K562 (cell line): Measurements from ENCODE around the gene SUV39H2. TPM values are rescaled to one million over a fixed set of nuclear protein-coding genes. Genes with fewer than 3 reads are reported as not detected.

ENCODE experiments used
- CREB3L1 ChIP-seq: fragments of 450-650 bp; IDR thresholded peaks from 2 replicates; pipeline ENCODE4 v1.6.1; 2014; ENCODE audit warnings: low read depth, mild to moderate bottlenecking, moderate library complexity, borderline replicate concordance
- CUX1 ChIP-seq: fragments of 200-800 bp; sonication (Bioruptor generic); IDR thresholded peaks from 2 replicates; pipeline ENCODE4 v1.6.1; 2016; ENCODE audit warnings: missing genetic modification characterization, missing compliant biosample characterization
- ELF2 ChIP-seq: fragments of 250-450 bp; sonication (Bioruptor Pico); IDR thresholded peaks from 2 replicates; pipeline ENCODE4 v1.5.0; 2021; ENCODE audit warnings: mild to moderate bottlenecking
- EP400 ChIP-seq: fragments of 450-650 bp; IDR thresholded peaks from 2 replicates; pipeline ENCODE4 v1.6.1; 2017; ENCODE audit warnings: antibody characterized with exemption, mild to moderate bottlenecking, moderate library complexity
- ETV1 ChIP-seq: fragments of 450-650 bp; conservative IDR thresholded peaks from 2 replicates; pipeline ENCODE4 v1.6.1; 2016; ENCODE audit warnings: missing genetic modification characterization, control low read depth, low read depth, missing compliant biosample characterization
- HDAC1 ChIP-seq, 2 experiments: fragments of 450-650 bp; IDR thresholded peaks; 2 replicates each; pipeline ENCODE4 v1.6.1; 2016 to 2017; ENCODE audit warnings: inconsistent platforms in 1 of 2, mild to moderate bottlenecking in 1 of 2, moderate library complexity in 1 of 2
- MBD1 ChIP-seq: fragments of 250-450 bp; sonication (Bioruptor Pico); IDR thresholded peaks from 2 replicates; pipeline ENCODE4 v1.8.0; 2022; ENCODE audit warnings: inconsistent platforms
- NEUROD1 ChIP-seq: fragments of 150-350 bp; IDR thresholded peaks from 2 replicates; pipeline ENCODE4 v1.6.1; 2014; ENCODE audit warnings: borderline replicate concordance, low read length, low read depth; ENCODE audit not compliant: partially characterized antibody
- NR1H2 ChIP-seq: sonication (generic); formaldehyde crosslinking; IDR thresholded peaks from 2 replicates; pipeline ENCODE4 v1.4.0; 2020; ENCODE audit warnings: mild to moderate bottlenecking, missing genetic modification reagents
- POLR3A ChIP-seq: IDR thresholded peaks from 2 replicates; pipeline ENCODE4 v1.6.1; 2011; ENCODE audit warnings: borderline replicate concordance, mild to moderate bottlenecking, moderate library complexity; ENCODE audit not compliant: insufficient read length, insufficient read depth; ENCODE audit errors: extremely low read depth
- TFAM ChIP-seq: fragments of 250-450 bp; sonication (Bioruptor Pico); conservative IDR thresholded peaks from 2 replicates; pipeline ENCODE4 v1.5.0; 2021; ENCODE audit warnings: mild to moderate bottlenecking, moderate library complexity
- TFE3 ChIP-seq: fragments of 450-650 bp; formaldehyde crosslinking; IDR thresholded peaks from 2 replicates; pipeline ENCODE4 v1.4.0; 2020; ENCODE audit warnings: mild to moderate bottlenecking, mixed read lengths
- THAP12 ChIP-seq: fragments of 250-450 bp; sonication (Bioruptor Pico); IDR thresholded peaks from 2 replicates; pipeline ENCODE4 v1.9.0; 2021; ENCODE audit warnings: mild to moderate bottlenecking, inconsistent platforms
- TRIM24 ChIP-seq, 2 experiments: fragments of 450-650 bp; IDR thresholded peaks; 2 replicates each; pipeline ENCODE4 v1.6.1; 2016
- ZKSCAN8 ChIP-seq: fragments of 200-800 bp; sonication (Bioruptor generic); IDR thresholded peaks from 2 replicates; pipeline ENCODE4 v1.6.1; 2016; ENCODE audit warnings: missing genetic modification characterization, missing compliant biosample characterization
- ZNF212 ChIP-seq: fragments of 450-650 bp; formaldehyde crosslinking; IDR thresholded peaks from 2 replicates; pipeline ENCODE4 v1.4.0; 2020; ENCODE audit warnings: mild to moderate bottlenecking
- polyA plus RNA-seq, 8 experiments: library from polyadenylated mRNA; depleted of rRNA in 4 of 8; stranded (reverse) in 5 of 8; unstranded in 3 of 8; fragments of >200 nt; fragmentation: Nextera tagmentation in 2 of 8; fragmentation: Illumina TruSeq in 1 of 8; extraction: Ambion mirVana in 2 of 8; extraction: Trizol in 1 of 8; gene quantifications; 2 replicates each; pipeline versions ENCODE4 v1.2.1 to v1.2.3, GENCODE V29; 2011 to 2014; ENCODE audit warnings: inconsistent platforms in 1 of 8, missing spikeins in 1 of 8
- total RNA-seq, 7 experiments: library from RNA; depleted of rRNA in 6 of 7; stranded (reverse); fragments of >200 nt in 6 of 7; fragmentation: Illumina TruSeq in 2 of 7; extraction: Trizol in 2 of 7; gene quantifications; 2 replicates each; pipeline versions ENCODE4 v1.2.1 to v1.2.3, GENCODE V29; 2011 to 2021; ENCODE audit warnings: low replicate concordance in 1 of 7

SUV39H2 gene
- total and polyA plus RNA-seq, 9 of the 15 experiments (the other 6 are each of a cell fraction or from before 2014, with no cell fraction given): 24.1 to 54.3 (median 41.3) TPM

- no peak for TF ChIP-seq CUX1 (CRISPR knock-in tag)
- TF ChIP-seq TRIM24 (IDR thresholded peaks at IDR 0.05): no peak
- no peak for TF ChIP-seq NR1H2 (CRISPR knock-in tag)
- TF ChIP-seq ZNF212 (CRISPR knock-in tag): no peak
- TF ChIP-seq EP400: no peak
- TF ChIP-seq TFAM (CRISPR knock-in tag): no peak
- no peak for TF ChIP-seq HDAC1 (IDR thresholded peaks at IDR 0.05)
- TF ChIP-seq ZKSCAN8: no peak
- no peak for TF ChIP-seq CREB3L1
- TF ChIP-seq NEUROD1: no peak
- no peak for TF ChIP-seq MBD1 (CRISPR knock-in tag)
- TF ChIP-seq TFE3 (CRISPR knock-in tag): peak; percentile 40; the same call in 1 of the 2 replicates
- 0 out of 2 replicates have a peak, but pooled peaks have one; percentile 11 for TF ChIP-seq ETV1 (tag)
- TF ChIP-seq POLR3A: no peak
- no peak for TF ChIP-seq ELF2 (CRISPR knock-in tag)
- TF ChIP-seq THAP12: no peak
Observed at GRCh38 chr10:14839305-14839695, 39.4 kb upstream of the SUV39H2 start (continued).
